CD14-positive monocyte (primary cell): Measurements from ENCODE around the gene APP. TPM values are rescaled to one million over a fixed set of nuclear protein-coding genes. Genes with fewer than 3 reads are reported as not detected.
A peak's percentile ranks its signal among the peaks of the same experiment; 100 is the strongest.

ENCODE experiments used
- DNase-seq, 3 donors: peaks; one replicate each; pipeline ENCODE4 v3.0.0-alpha.2; 2011 to 2022
- H2AFZ ChIP-seq: 2 replicates; pipeline ENCODE4 v1.6.0; 2012; ENCODE audit warnings: mild to moderate bottlenecking, low read depth, low read length, inconsistent platforms; ENCODE audit not compliant: insufficient read depth, poor library complexity, severe bottlenecking
- H3K27ac ChIP-seq, 2 donors: 1 replicate in 1 of 2; 2 replicates in 1 of 2; pipeline ENCODE4 v1.5.1; 2012 to 2013; ENCODE audit warnings: low read length in 2 of 2, control low read depth in 1 of 2, inconsistent platforms in 1 of 2, low read depth in 1 of 2, mild to moderate bottlenecking in 1 of 2
- H3K27me3 ChIP-seq, 2 donors: one replicate each; pipeline versions ENCODE4 v1.6.0 to v1.6.1; 2011 to 2013; ENCODE audit warnings: low read length in 2 of 2; ENCODE audit not compliant: control insufficient read depth in 2 of 2, insufficient read depth in 2 of 2
- H3K36me3 ChIP-seq, 2 donors: replicated peaks in 1 of 2; 1 replicate in 1 of 2; 2 replicates in 1 of 2; pipeline versions ENCODE4 v1.5.1 to v1.6.1; 2012 to 2013; ENCODE audit warnings: low read length in 2 of 2, control low read depth in 1 of 2, inconsistent platforms in 1 of 2, mild to moderate bottlenecking in 1 of 2; ENCODE audit not compliant: insufficient read depth in 2 of 2, control insufficient read depth in 1 of 2
- H3K4me1 ChIP-seq, 2 donors: 1 replicate in 1 of 2; 2 replicates in 1 of 2; pipeline versions ENCODE4 v1.5.1 to v1.6.1; 2012 to 2013; ENCODE audit warnings: low read length in 2 of 2, control low read depth in 1 of 2, inconsistent platforms in 1 of 2, mild to moderate bottlenecking in 1 of 2, moderate library complexity in 1 of 2; ENCODE audit not compliant: insufficient read depth in 2 of 2, control insufficient read depth in 1 of 2
- H3K4me2 ChIP-seq: replicated peaks from 2 replicates; pipeline ENCODE3; 2012; ENCODE audit warnings: low read length, moderate library complexity, mild to moderate bottlenecking; ENCODE audit not compliant: poor library complexity, severe bottlenecking; ENCODE audit errors: extremely low read depth
- H3K4me3 ChIP-seq, 3 experiments: fragments of 200-600 bp in 1 of 3; sonication (generic) in 1 of 3; replicated peaks in 1 of 3; 1 replicate in 2 of 3; 2 replicates in 1 of 3; pipeline ENCODE4 v1.5.1; 2011 to 2013; ENCODE audit warnings: low read length in 3 of 3, mild to moderate bottlenecking in 3 of 3, control low read depth in 2 of 3, low read depth in 2 of 3, inconsistent platforms in 1 of 3, moderate library complexity in 1 of 3
- H3K79me2 ChIP-seq: 2 replicates; pipeline ENCODE4 v1.6.0; 2012; ENCODE audit warnings: mild to moderate bottlenecking, control low read depth, inconsistent platforms, low read length, moderate library complexity; ENCODE audit not compliant: insufficient read depth
- H3K9ac ChIP-seq: 2 replicates; pipeline ENCODE4 v1.6.0; 2017; ENCODE audit warnings: low read length, mild to moderate bottlenecking; ENCODE audit not compliant: insufficient read depth, poor library complexity, severe bottlenecking
- H3K9me3 ChIP-seq, 2 donors: replicated peaks in 1 of 2; 1 replicate in 1 of 2; 2 replicates in 1 of 2; pipeline versions ENCODE4 v1.5.1 to v1.6.1; 2012 to 2013; ENCODE audit warnings: low read length in 2 of 2, control low read depth in 1 of 2; ENCODE audit not compliant: control insufficient read depth in 1 of 2, insufficient read depth in 1 of 2
- H4K20me1 ChIP-seq: 2 replicates; pipeline ENCODE4 v1.6.0; 2012; ENCODE audit warnings: mild to moderate bottlenecking, low read length, control low read depth, moderate library complexity; ENCODE audit not compliant: insufficient read depth
- H3K27ac Mint-ChIP-seq, 7 donors: one replicate each; pipeline ENCODE4 v1.8.0; 2020; ENCODE audit warnings: mild to moderate bottlenecking in 7 of 7, mixed read lengths in 7 of 7, moderate library complexity in 6 of 7, inconsistent platforms in 2 of 7
- H3K27me3 Mint-ChIP-seq, 3 donors: one replicate each; pipeline ENCODE4 v1.8.0; 2021 to 2022; ENCODE audit warnings: low read depth in 3 of 3, mild to moderate bottlenecking in 3 of 3, mixed read lengths in 3 of 3, moderate library complexity in 3 of 3, inconsistent platforms in 1 of 3
- H3K36me3 Mint-ChIP-seq, 2 donors: one replicate each; pipeline ENCODE4 v1.8.0; 2020; ENCODE audit warnings: mixed read lengths in 2 of 2, inconsistent platforms in 1 of 2, mild to moderate bottlenecking in 1 of 2
- H3K4me1 Mint-ChIP-seq: one replicate; pipeline ENCODE4 v1.8.0; 2020; ENCODE audit warnings: mild to moderate bottlenecking, mixed read lengths
- H3K4me3 Mint-ChIP-seq, 2 donors: one replicate each; pipeline ENCODE4 v1.8.0; 2020; ENCODE audit warnings: mild to moderate bottlenecking in 2 of 2, mixed read lengths in 2 of 2, moderate library complexity in 1 of 2
- H3K9me3 Mint-ChIP-seq, 7 donors: one replicate each; pipeline ENCODE4 v1.8.0; 2020 to 2022; ENCODE audit warnings: mixed read lengths in 7 of 7, mild to moderate bottlenecking in 6 of 7, moderate library complexity in 6 of 7, inconsistent platforms in 2 of 7
- WGBS: methylation state at CpG from one replicate; pipeline ENCODE4 v1.1.5; 2013; ENCODE audit warnings: missing lambda C conversion rate; ENCODE audit not compliant: insufficient coverage; 5-methylcytosine and 5-hydroxymethylcytosine counted together
- intact Hi-C, 2 donors: fragments of 100-400 bp; cut with micrococcal nuclease; formaldehyde crosslinking; loops; one replicate each; pipeline versions ENCODE4 v1.15.0 to v1.15.1; 2023
- polyA plus RNA-seq, 3 donors: library from polyadenylated mRNA; depleted of rRNA in 1 of 3; unstranded in 2 of 3; stranded (reverse) in 1 of 3; fragments of 300-500 nt in 2 of 3; fragments of >200 nt in 1 of 3; fragmentation: Illumina TruSeq in 2 of 3; gene quantifications; 1 replicate in 2 of 3; 2 replicates in 1 of 3; pipeline ENCODE4 v1.2.3, GENCODE V29; 2012 to 2021
- TF ChIP-seq, protein P1 (sequence below): fragments of 200-600 bp; IDR thresholded peaks from one replicate; pipeline ENCODE4 v1.8.0; 2022; ENCODE audit warnings: antibody characterized with exemption, mild to moderate bottlenecking

The APP gene
- polyA plus RNA-seq, 3 donors = 28.0 to 118 (median 35.1) TPM

DNA sequence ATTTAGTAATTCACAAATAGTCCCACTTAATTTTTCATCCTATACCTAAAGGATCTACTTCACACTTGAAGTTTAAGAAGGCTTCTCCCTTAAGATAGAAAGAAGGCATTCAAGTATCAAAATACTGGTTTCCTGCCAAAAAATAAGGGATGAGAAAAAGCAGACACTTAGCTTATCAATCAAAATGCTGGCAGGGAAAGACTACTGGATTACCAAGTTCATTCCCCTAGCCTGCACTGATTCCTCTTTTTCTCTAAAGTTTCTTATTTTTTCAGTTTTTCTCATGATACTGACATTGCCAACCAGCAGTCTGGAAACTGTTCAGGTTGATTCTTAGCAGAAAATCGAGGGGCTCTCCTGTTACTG, 231.2 kb downstream of the APP start:
- Mint-ChIP-seq H3K27ac (no peak overlapping the region), H3K4me1 (peaks cover 4% of the 10 kb centered on the region), H3K4me3 (no peak overlapping the region), H3K9me3 (peaks cover 0 to 2% (median 0%) of the 10 kb centered on the region in 7 donors), H3K27me3 (no peaks in the 10 kb centered on the region), H3K36me3 (peaks cover 8 to 13% of the 10 kb centered on the region in 2 donors)
- Histone ChIP-seq H3K4me1 (no peaks in the 10 kb centered on the region), H3K4me3 (no peak overlapping the region), H3K9ac (no peak overlapping the region), H3K27me3 (no peaks in the 10 kb centered on the region), H3K27ac (no peak overlapping the region), H3K4me2 (no peak overlapping the region), H3K79me2 (no peaks in the 10 kb centered on the region), H3K36me3 (peaks cover 0 to 2% of the 10 kb centered on the region in 2 donors), H3K9me3 (no peaks in the 10 kb centered on the region), H2AFZ (no peak overlapping the region), H4K20me1 (no peaks in the 10 kb centered on the region)
- DNase-seq = no peak
- intact Hi-C loops = no loop called here
- TF ChIP-seq, protein P1, sequence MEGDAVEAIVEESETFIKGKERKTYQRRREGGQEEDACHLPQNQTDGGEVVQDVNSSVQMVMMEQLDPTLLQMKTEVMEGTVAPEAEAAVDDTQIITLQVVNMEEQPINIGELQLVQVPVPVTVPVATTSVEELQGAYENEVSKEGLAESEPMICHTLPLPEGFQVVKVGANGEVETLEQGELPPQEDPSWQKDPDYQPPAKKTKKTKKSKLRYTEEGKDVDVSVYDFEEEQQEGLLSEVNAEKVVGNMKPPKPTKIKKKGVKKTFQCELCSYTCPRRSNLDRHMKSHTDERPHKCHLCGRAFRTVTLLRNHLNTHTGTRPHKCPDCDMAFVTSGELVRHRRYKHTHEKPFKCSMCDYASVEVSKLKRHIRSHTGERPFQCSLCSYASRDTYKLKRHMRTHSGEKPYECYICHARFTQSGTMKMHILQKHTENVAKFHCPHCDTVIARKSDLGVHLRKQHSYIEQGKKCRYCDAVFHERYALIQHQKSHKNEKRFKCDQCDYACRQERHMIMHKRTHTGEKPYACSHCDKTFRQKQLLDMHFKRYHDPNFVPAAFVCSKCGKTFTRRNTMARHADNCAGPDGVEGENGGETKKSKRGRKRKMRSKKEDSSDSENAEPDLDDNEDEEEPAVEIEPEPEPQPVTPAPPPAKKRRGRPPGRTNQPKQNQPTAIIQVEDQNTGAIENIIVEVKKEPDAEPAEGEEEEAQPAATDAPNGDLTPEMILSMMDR = no peak
- WGBS = no CpG with 5 or more reads among the region's 1 CpG

DNA sequence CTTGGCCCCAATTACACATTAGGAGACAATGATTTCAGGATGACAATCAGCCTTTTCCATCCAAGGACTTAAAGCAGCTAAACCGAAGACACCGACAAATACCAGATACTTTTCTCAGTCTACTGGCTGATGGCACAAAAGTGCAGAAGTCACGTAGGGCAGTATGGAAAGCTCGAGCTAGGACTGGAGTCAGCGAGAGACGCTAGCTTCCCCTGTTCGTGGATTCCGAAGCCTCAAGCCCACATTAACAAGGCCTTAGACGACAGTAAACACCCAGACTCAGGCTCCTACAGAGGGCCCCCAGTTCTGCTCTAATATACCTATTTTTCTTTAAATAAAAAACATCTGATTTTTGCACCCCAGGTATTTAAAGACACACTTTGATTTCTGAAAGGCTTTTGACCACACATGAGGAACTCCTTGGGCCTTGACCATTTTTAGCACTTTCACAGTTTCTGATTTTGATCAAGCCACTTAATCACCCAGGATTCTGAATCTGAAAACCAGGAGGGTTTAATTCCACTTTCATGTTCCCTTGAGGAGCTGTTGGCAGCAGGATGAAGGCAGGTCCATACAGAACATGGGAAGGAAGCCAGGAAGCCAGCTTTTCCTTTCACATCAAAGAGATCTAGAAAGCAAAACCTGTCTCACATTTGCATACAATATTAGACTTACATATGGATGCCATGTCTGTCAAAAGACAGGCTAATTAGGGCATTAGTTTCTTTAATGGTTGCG, 231.7 kb downstream of the APP start:
- Histone ChIP-seq H2AFZ (no peak overlapping the region), H4K20me1 (no peaks in the 10 kb centered on the region), H3K27ac (no peak overlapping the region), H3K4me3 (no peak overlapping the region), H3K27me3 (no peaks in the 10 kb centered on the region), H3K9ac (no peak overlapping the region), H3K9me3 (no peaks in the 10 kb centered on the region), H3K4me2 (no peak overlapping the region), H3K79me2 (no peaks in the 10 kb centered on the region), H3K4me1 (no peaks in the 10 kb centered on the region), H3K36me3 (no peaks in the 10 kb centered on the region)
- TF ChIP-seq, protein P1 = no peak
- Mint-ChIP-seq H3K27me3 (no peaks in the 10 kb centered on the region), H3K4me3 (no peak overlapping the region), H3K36me3 (peaks cover 10 to 13% of the 10 kb centered on the region in 2 donors), H3K27ac (peak overlapping the region in 2 of 7 donors; percentile 26 to 58), H3K4me1 (peaks cover 4% of the 10 kb centered on the region), H3K9me3 (peaks cover 0 to 2% (median 0%) of the 10 kb centered on the region in 7 donors)
- 96% methylated on average over 9 of the region's 10 CpGs for WGBS
- no peak for DNase-seq
- intact Hi-C loops = no loop called here
